IPS-15b (cell line): ENCODE data around the gene SLC25A13.

Source experiments
- H3K27me3 ChIP-seq: one replicate; pipeline ENCODE4 v1.6.1; 2013; ENCODE audit warnings: low read length; ENCODE audit not compliant: control insufficient read depth, insufficient read depth
- H3K36me3 ChIP-seq: one replicate; pipeline ENCODE4 v1.6.1; 2013; ENCODE audit warnings: low read length; ENCODE audit not compliant: control insufficient read depth, insufficient read depth
- H3K4me1 ChIP-seq: one replicate; pipeline ENCODE4 v1.6.1; 2013; ENCODE audit warnings: mild to moderate bottlenecking, low read length; ENCODE audit not compliant: control insufficient read depth, insufficient read depth
- H3K4me3 ChIP-seq: one replicate; pipeline ENCODE4 v1.5.1; 2013; ENCODE audit warnings: low read depth, low read length
- H3K9ac ChIP-seq: one replicate; pipeline ENCODE4 v1.6.1; 2013; ENCODE audit warnings: low read depth, mild to moderate bottlenecking, low read length
- H3K9me3 ChIP-seq: one replicate; pipeline ENCODE4 v1.6.1; 2013; ENCODE audit warnings: mild to moderate bottlenecking, low read length; ENCODE audit not compliant: control insufficient read depth, insufficient read depth

SLC25A13 gene

DNA sequence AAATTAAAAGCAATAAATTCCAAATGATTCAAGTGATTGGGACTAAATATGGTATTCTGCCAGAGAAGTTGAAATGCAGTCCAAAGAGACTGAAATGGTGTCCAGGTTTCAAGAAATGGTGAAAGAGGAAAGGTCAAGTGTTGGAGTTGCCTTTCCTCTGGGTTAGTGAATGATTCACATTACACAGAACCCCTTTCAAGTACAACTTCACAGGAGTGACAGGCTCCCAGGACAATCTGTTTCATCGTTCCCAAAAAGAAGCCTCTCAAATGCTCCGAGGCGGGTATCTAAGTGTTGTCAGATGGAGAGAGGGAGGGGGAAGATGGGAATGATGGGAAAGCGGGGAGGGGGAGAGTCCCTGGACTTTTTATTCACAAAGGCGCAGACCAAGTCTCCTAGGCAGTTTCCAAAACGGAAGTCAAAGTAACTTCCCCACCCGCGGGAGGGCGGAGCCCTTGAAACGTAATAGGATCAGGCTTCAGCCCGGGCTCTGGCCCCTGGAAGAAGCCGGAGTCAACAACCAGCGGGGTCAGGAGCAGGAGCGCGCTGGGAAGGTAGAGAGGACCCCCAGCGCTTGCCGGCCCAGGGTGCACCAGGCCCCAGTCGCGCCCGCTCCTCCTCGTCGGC lies 754 bp downstream of the SLC25A13 start:
- peak overlapping the region; percentile 74 for H3K4me3 ChIP-seq
- H3K4me1 ChIP-seq: peaks cover 2% of the 10 kb centered on the region
- H3K36me3 ChIP-seq: no peaks in the 10 kb centered on the region
- peaks cover 2% of the 10 kb centered on the region for H3K27me3 ChIP-seq
- peak overlapping the region; percentile 73 for H3K9ac ChIP-seq
- H3K9me3 ChIP-seq: no peaks in the 10 kb centered on the region

DNA sequence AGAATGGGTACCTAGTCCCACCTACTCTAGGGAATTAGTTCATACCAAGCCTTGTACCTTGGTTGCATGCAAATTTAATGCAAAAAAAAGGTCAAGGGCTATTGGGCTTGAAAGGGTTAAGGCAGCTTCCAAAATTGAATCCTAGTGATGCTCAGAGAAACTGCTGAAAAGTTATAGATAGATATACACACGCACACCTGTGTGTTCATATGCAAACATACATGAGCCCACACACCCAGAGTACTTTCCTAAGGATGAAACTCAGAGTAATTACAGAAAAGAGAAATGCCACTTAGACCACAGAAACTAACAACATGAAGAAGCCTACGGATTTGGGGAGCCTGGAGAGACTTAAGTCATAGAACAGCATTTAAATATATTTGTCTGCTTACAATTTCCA lies 1.5 kb downstream of the SLC25A13 start:
- H3K4me3 ChIP-seq: no peak overlapping the region
- no peaks in the 10 kb centered on the region for H3K9me3 ChIP-seq
- no peak overlapping the region for H3K9ac ChIP-seq
- peaks cover 2% of the 10 kb centered on the region for H3K27me3 ChIP-seq
- no peaks in the 10 kb centered on the region for H3K36me3 ChIP-seq
- H3K4me1 ChIP-seq: peaks cover 2% of the 10 kb centered on the region

DNA sequence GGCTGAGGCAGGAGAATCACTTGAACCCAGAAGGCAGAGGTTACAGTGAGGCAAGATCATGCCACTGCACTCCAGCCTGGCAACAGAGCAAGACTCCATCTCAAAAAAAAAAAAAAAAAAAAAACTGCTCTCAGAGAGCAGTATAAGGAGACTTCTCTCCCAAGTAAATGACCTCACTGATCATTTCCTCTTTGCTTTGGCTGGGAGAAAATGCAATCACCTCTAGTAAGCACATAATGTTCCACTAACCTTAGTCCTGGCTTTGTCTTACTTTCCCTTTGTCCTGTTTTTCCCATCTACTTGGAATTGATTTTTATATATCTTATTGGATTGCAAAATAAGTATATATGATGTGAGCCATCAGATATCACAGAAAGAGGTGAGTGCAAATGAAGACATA lies 2.5 kb downstream of the SLC25A13 start:
- peaks cover 9% of the 10 kb centered on the region for H3K4me1 ChIP-seq

DNA sequence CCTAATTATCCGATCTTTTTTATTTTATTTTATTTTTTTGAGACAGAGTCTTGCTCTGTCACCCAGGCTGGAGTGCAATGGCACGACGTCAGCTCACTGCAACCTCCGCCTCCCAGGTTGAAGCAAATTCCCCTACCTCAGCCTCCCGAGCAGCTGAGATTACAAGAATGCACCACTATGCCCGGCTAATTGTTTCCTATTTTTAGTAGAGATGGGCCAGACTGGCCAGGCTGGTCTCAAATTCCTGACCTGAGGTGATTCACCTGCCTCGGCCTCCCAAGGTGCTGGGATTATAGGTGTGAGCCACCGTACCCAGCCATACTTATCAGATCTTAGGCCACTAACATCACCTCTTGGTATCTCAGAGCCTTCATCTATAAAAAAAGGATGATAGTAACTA lies 4.9 kb downstream of the SLC25A13 start:
- H3K4me3 ChIP-seq: no peak overlapping the region
- no peaks in the 10 kb centered on the region for H3K9me3 ChIP-seq
- no peak overlapping the region for H3K9ac ChIP-seq
- peaks cover 9% of the 10 kb centered on the region for H3K4me1 ChIP-seq
- no peaks in the 10 kb centered on the region for H3K36me3 ChIP-seq
- no peaks in the 10 kb centered on the region for H3K27me3 ChIP-seq

More for the DNA sequence above, 2.5 kb downstream of the SLC25A13 start:
- Histone ChIP-seq H3K36me3 (no peaks in the 10 kb centered on the region), H3K9me3 (no peaks in the 10 kb centered on the region), H3K27me3 (peaks cover 2% of the 10 kb centered on the region), H3K9ac (no peak overlapping the region), H3K4me3 (no peak overlapping the region)

DNA sequence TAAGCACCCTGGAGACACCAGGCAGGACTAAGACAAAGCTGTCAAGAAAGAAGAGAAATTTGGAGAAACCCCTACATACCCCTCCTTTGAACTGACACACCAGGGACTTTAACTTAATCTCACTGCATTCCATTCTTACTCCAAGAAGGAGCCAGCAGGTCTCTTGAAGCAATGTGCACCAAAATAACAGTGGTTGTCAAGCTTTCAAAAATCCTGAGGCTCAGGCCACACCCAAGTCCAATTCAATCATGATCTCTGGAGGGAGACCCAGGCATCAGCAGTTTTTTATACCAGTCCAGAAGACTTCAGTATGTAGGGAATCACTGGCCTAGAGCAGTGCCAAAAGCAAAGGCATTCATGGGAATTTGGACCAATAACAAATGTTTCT lies 6.8 kb downstream of the SLC25A13 start:
- Histone ChIP-seq H3K9me3 (no peaks in the 10 kb centered on the region), H3K36me3 (no peaks in the 10 kb centered on the region), H3K4me1 (peaks cover 9% of the 10 kb centered on the region), H3K9ac (no peak overlapping the region), H3K27me3 (no peaks in the 10 kb centered on the region), H3K4me3 (no peak overlapping the region)

DNA sequence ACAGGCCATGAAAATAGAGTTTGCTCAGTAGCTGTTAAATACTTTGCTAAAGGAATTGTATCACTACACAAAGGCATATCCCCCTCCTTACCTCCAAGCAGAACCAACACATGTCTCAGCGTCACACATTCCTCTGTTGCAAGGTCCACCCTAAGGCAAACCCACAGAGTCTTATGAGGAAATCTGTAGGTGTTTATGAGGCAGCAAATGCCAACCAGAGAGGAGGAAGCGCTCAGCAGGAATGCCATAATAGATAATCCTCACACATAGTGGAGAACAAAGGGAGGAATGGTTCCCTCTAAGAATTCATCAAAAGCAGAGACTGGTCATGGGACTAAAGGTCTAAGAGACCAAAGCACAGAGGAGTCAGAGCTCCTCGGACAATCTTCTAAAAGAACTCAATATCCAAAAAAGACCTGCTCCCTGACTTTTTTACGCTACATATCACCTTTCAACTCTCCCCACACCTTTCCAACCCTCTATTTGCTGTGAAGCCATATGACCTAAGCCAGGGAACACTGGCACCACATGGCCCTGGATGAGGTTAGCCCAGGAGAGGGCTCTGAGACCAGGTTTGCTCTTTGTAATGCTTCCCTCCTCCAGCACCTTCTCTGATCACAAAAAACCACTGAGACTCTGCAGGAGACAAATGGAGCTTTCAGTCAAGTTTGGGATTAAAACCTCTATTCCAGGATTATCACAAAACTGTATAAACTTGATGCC lies 7.3 kb downstream of the SLC25A13 start:
- Histone ChIP-seq H3K4me3 (no peak overlapping the region), H3K9ac (no peak overlapping the region), H3K27me3 (no peaks in the 10 kb centered on the region), H3K36me3 (no peaks in the 10 kb centered on the region), H3K4me1 (peaks cover 9% of the 10 kb centered on the region), H3K9me3 (no peaks in the 10 kb centered on the region)

DNA sequence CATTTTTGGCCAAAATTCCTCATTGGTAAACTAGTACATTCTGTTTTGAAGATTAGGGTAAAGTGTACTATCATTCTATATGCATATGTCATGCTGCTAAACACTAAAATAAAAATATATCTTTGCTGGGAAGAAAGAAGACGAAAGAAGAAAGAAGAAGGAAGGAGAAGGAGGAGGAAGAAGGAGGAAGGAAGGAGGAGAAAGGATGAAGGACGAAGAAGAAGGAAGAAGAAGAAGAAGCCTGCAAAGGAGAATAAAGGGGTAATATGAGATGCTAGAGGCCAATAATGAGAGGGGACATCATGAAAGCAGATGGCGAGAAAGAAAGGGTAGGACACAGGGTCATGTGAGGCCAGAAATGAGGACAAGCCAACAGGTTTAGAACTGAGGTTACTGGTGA lies 8.0 kb downstream of the SLC25A13 start:
- Histone ChIP-seq H3K36me3 (no peaks in the 10 kb centered on the region), H3K9me3 (no peaks in the 10 kb centered on the region), H3K27me3 (no peaks in the 10 kb centered on the region), H3K4me3 (no peak overlapping the region), H3K9ac (no peak overlapping the region), H3K4me1 (peaks cover 15% of the 10 kb centered on the region)

DNA sequence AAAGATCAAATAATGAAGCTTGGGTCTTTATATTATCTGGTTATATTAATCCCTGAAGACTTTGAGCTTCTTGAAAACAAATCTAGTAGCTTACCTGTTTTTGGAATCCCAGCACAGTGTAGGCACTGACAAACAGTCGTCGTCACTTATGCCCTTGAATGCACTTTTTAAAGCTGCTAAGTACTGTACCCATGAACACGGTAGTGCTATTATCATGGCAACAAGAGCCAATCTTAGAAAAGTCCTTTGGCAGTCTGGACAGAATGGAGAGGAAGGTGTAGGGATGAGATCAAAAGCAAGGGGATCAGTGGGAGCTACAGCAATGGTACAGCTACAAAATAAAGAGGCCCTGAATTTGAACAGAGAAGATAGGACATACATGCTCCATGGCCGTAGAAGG lies 9.4 kb downstream of the SLC25A13 start:
- H3K36me3 ChIP-seq: no peaks in the 10 kb centered on the region
- H3K9ac ChIP-seq: no peak overlapping the region
- H3K4me1 ChIP-seq: peaks cover 20% of the 10 kb centered on the region
- H3K9me3 ChIP-seq: no peaks in the 10 kb centered on the region
- H3K27me3 ChIP-seq: no peaks in the 10 kb centered on the region
- no peak overlapping the region for H3K4me3 ChIP-seq

DNA sequence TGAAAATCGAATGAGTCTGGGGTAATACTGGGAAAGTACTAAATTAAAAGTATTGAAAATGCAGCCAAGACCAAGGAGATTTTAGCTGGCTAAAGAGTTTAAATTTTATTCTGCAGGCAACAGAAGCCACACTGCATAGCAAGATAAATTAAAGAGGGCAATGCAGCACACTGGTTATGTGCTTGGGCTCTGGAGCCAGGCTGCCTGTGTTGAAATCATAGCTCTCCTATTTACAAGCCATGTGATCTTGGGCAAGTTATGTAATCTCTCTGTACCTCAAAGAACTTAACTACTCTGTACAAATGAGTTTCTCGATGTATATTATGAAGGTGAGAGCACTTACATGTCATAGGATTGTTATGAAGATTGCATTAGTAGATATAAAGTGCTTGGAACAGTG lies 9.9 kb downstream of the SLC25A13 start:
- no peak overlapping the region for H3K9ac ChIP-seq
- H3K36me3 ChIP-seq: no peaks in the 10 kb centered on the region
- peaks cover 20% of the 10 kb centered on the region for H3K4me1 ChIP-seq
- no peaks in the 10 kb centered on the region for H3K27me3 ChIP-seq
- no peaks in the 10 kb centered on the region for H3K9me3 ChIP-seq
- H3K4me3 ChIP-seq: no peak overlapping the region

DNA sequence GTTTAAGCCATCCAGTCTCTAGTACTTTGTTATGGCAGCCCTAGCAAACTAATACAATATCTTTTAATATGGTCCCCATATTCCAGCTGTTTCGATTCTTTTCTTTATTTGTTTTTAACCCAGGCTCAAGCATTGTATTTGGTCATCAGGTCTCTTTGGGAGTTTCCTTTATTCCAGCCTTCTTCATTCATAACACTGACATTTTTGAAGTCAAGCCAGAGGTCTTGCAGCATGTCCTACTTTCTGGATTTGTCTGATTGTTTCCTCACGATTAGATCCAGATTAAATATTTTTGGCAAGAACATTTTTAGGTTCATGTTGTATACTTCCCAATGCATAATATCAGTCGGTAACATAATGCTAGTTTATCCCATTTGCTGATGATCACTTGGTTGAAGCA lies 11.8 kb downstream of the SLC25A13 start:
- no peak overlapping the region for H3K4me3 ChIP-seq
- no peak overlapping the region for H3K9ac ChIP-seq
- H3K4me1 ChIP-seq: peaks cover 23% of the 10 kb centered on the region
- no peaks in the 10 kb centered on the region for H3K27me3 ChIP-seq
- no peaks in the 10 kb centered on the region for H3K9me3 ChIP-seq
- H3K36me3 ChIP-seq: no peaks in the 10 kb centered on the region

DNA sequence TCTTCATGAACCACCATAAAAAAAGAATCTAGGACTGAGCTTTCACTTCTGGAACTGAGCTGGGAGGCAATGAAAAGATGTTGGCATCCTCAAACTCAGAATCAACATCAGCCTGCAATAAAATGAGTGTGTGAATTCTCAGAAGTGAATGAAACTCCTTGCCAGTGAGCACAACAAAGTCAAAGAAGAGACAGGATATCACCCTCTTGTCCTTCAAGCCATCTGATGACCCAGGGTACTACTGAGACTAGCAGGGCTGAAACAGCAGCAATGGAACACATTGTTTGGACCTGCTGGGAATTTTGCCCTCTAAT lies 13.0 kb downstream of the SLC25A13 start:
- H3K4me1 ChIP-seq: peaks cover 18% of the 10 kb centered on the region
- no peak overlapping the region for H3K4me3 ChIP-seq
- H3K27me3 ChIP-seq: no peaks in the 10 kb centered on the region
- H3K9ac ChIP-seq: no peak overlapping the region
- no peaks in the 10 kb centered on the region for H3K9me3 ChIP-seq
- H3K36me3 ChIP-seq: no peaks in the 10 kb centered on the region

DNA sequence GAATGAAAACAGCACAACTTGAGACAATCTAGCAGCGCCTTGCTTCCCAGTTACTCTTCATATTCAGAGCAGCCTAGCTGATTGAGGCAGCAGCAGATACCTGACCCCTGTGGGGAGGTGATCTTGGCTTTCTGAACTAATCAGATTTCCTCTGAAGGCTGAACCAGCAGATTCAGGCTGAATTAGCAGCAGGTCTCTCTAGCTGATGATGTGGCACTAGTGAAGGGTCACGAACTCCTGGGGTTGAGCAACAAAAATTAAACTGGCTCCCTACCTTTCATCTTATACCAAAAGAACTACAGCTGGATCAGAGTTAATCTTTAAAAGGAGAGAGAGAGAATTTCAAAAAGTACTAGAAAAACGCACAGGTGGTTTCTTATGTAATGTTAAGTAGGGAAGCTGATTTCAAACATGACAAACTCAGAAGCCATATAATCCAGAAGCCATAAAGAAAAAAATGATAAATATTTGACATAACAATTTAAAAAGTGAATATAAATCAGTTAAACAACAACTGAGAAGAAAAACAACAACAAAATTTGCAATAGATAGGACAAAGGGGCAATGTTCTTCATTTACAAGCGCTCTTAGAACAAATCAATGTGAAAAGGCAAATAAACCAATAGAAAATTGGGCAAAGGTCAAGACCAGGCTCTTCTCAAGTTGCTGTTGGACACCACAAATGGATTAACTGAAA lies 13.5 kb downstream of the SLC25A13 start:
- Histone ChIP-seq H3K4me3 (no peak overlapping the region), H3K9me3 (no peaks in the 10 kb centered on the region), H3K9ac (no peak overlapping the region), H3K27me3 (no peaks in the 10 kb centered on the region), H3K36me3 (no peaks in the 10 kb centered on the region), H3K4me1 (peaks cover 18% of the 10 kb centered on the region)
